ENCODE data around the gene ATG9B. TPM values are rescaled to one million over a fixed set of nuclear protein-coding genes. Genes with fewer than 3 reads are reported as not detected.

ATG9B gene
- total RNA-seq, 4 donors from 2014 or later = 0.15 to 0.31 TPM; not detected in 2

DNA sequence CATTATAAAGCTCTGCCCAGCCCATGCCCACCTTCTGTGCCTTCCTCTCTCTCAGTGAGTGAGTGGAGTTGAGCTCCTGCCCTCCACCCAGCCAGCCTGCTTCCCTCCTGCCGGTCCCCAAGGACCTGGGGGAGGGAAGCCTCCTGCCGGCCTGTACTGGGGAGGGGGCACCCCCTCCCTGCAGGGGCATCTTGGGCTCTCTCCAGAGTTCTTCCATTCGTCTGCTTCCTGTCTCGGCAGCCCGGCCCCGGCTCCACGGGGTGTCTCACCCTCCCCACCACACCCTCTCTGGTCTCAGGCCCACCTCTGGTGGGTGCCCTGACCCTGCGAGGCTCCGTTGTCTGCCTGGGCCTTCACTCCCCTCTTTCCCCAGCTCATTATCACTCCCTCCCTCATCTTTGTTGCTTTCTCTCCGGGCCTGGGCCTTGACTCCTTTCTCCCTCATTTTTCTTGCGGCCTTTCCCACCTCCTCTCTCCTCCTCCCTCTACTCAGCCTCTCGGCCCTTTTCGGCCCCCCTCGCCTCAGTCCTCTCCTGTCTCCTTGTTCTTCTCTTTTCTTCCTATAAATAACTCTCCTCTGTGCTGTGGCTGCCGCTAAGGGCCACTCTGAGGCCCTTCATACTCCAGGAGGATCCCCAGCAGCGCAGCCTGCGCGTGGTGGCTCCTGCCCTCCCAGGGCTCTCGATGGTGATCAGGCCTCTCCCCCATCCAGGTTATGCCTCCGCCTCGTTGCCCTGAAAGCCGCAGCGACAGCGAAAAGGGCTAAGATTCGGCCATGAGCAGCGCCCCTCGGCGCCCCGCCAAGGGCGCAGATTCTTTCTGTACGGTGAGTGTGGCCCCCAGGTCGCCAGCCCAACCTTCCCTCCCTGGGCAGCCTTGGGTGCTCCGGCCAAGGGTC lies 37.2 kb upstream of the ATG9B start:
- Histone ChIP-seq H3K27ac (peak overlapping the region; percentile 4 to 99 (median 90)), H3K27me3 (no peaks in the 10 kb centered on the region), H3K36me3 (peaks cover 0 to 35% of the 10 kb centered on the region in 2 donors), H3K4me1 (peaks cover 6 to 66% (median 40%) of the 10 kb centered on the region in 3 donors), H3K9me3 (no peaks in the 10 kb centered on the region), H3K4me3 (peak overlapping the region in 1 of 2 donors; percentile 89)
- no peak for ATAC-seq
- TF ChIP-seq, protein P1, sequence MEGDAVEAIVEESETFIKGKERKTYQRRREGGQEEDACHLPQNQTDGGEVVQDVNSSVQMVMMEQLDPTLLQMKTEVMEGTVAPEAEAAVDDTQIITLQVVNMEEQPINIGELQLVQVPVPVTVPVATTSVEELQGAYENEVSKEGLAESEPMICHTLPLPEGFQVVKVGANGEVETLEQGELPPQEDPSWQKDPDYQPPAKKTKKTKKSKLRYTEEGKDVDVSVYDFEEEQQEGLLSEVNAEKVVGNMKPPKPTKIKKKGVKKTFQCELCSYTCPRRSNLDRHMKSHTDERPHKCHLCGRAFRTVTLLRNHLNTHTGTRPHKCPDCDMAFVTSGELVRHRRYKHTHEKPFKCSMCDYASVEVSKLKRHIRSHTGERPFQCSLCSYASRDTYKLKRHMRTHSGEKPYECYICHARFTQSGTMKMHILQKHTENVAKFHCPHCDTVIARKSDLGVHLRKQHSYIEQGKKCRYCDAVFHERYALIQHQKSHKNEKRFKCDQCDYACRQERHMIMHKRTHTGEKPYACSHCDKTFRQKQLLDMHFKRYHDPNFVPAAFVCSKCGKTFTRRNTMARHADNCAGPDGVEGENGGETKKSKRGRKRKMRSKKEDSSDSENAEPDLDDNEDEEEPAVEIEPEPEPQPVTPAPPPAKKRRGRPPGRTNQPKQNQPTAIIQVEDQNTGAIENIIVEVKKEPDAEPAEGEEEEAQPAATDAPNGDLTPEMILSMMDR (IDR thresholded peaks at IDR 0.05) = no peak
- TF ChIP-seq EP300 (IDR thresholded peaks at IDR 0.05) (no peak), POLR2A (IDR thresholded peaks at IDR 0.05) (no peak), POLR2AphosphoS5 (IDR thresholded peaks at IDR 0.05) (no peak)
- WGBS, 2 donors (ENCODE audit: low coverage in 1 of 2) = 18 to 33% methylated on average over 10 to 11 of the region's 33 CpGs

DNA sequence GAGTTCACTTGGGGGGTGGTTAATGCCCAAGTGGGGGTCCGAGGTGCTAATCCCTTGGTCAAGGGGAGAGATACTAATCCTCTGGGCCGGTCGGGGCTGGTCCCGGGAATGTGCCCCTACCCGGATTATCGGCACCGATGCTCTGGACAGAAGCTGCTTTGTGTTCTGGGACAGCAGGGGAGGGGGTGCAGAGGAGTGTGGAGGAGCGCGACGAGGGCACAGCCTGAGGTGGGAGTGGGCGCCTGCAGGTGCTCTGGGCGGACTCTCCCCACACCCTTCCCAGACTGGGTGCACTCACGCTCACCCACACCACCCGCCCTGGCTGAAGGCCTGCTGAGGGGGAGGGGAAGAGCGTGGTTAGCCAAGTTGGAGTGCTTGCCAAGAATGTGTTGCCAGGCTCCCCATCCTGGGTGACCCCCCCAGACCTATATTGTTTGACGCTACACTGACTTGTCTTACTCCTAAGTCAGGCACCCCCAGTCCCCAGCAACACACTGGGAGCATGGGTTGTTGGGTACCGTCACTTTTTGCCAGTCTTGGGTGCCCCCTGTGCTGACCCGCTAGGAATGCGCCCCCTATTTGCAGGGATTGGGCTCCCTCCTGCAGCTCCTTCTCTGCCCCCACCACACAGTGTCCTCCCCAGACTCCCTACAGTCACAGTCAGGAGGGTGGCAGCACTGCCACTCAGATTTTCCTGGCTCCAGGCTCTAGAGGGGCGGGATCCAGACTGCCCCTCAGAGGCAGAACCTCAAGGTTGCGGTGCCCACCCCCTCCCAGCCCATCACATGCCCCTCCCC lies 36.3 kb upstream of the ATG9B start:
- TF ChIP-seq EP300 (IDR thresholded peaks at IDR 0.05) = no peak
- TF ChIP-seq POLR2A (IDR thresholded peaks at IDR 0.05) = no peak
- peak; percentile 21 for TF ChIP-seq POLR2AphosphoS5 (IDR thresholded peaks at IDR 0.05)
- TF ChIP-seq, protein P1 (IDR thresholded peaks at IDR 0.05) = no peak
- ATAC-seq = no peak

DNA sequence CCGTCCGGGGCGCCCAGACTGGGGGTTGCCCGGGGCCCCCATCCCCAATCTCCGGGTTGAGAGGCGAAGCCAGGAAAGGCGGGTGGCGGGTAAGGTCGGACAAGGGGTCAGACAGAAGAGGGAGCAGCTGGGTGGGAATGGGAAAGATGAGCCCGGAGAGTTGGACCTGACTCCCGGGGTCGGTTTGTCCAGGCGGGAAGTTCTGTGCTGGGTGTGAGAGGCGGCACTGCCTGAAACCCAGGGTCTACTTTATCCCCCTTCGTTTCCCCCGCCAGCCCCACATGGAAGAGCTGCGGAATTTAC lies 35.8 kb upstream of the ATG9B start:
- ATAC-seq = no peak
- WGBS, 2 donors (ENCODE audit: low coverage in 1 of 2) = 0 to 4% methylated on average over 5 to 6 of the region's 17 CpGs
- H3K27me3 ChIP-seq = no peaks in the 10 kb centered on the region
- H3K9me3 ChIP-seq = no peaks in the 10 kb centered on the region
- peaks cover 0 to 21% of the 10 kb centered on the region in 2 donors for H3K36me3 ChIP-seq
- H3K27ac ChIP-seq = peak overlapping the region; percentile 77 to 99 (median 90)
- peak overlapping the region; percentile 89 to 91 for H3K4me3 ChIP-seq
- TF ChIP-seq EP300 (IDR thresholded peaks at IDR 0.05) (no peak), POLR2A (IDR thresholded peaks at IDR 0.05) (no peak), POLR2AphosphoS5 (IDR thresholded peaks at IDR 0.05) (no peak)
- TF ChIP-seq, protein P1 (IDR thresholded peaks at IDR 0.05) = no peak
- peaks cover 6 to 66% (median 40%) of the 10 kb centered on the region in 3 donors for H3K4me1 ChIP-seq

More for the DNA sequence above, 36.3 kb upstream of the ATG9B start:
- H3K36me3 ChIP-seq = peaks cover 0 to 27% of the 10 kb centered on the region in 2 donors
- no peaks in the 10 kb centered on the region for H3K9me3 ChIP-seq
- peak overlapping the region in 3 of 4 donors; percentile 86 to 99 (median 95) for H3K27ac ChIP-seq
- H3K27me3 ChIP-seq = no peaks in the 10 kb centered on the region
- H3K4me1 ChIP-seq = peaks cover 6 to 66% (median 40%) of the 10 kb centered on the region in 3 donors
- 0 to 17% methylated on average over 1 to 2 of the region's 21 CpGs for WGBS, 2 donors (ENCODE audit: low coverage in 1 of 2)
- peak overlapping the region; percentile 89 to 91 for H3K4me3 ChIP-seq

DNA sequence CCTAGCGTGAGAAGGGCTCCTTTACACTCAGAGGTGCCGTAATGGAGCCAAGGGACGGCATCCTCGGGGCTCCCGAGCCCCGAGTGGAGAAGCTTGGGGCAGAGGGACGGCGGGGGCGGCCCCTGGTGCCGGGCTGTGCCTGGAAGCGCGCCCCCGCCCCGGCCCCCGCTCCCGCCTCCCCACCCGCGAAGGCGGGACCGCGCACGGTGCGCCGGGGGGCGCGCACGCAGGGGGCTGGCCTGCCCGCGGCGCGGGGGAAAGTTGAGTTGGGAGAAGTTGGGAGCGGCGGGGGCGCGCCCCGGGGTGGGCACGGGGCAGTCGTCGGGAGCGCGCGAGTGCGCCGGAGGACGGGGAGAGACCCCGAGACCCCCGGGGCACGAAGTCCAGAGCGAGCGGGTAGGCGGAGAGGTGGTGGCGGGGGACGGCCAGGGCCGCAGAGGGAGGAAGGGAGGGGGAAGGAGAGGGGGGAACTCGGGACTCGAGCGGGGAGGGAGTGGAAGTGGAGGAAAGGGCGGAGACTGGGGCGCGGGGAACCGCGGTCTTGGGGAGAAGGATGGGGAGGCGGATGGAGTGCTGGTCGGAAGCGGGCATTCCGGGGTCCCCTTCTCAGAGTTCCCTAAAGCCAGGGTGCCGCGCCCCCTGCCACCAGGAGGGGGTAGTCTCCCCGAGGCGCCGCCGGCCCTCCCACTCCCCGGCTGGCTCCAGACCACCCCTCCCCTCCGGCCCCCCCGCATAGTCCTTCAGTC lies 35.2 kb upstream of the ATG9B start, which contains the start of gene SLC4A2:
Gene SLC4A2 (plus strand): TSS at position 223 of the 746 bp plus-strand sequence. CDS start 2,399 bp downstream, outside the sequence.
- peak; percentile 46 for ATAC-seq
- peaks cover 0 to 18% of the 10 kb centered on the region in 2 donors for H3K36me3 ChIP-seq
- 0 to 2% methylated on average over 10 to 13 of the region's 75 CpGs for WGBS, 2 donors (ENCODE audit: low coverage in 1 of 2)
- no peaks in the 10 kb centered on the region for H3K27me3 ChIP-seq
- TF ChIP-seq, protein P1 (IDR thresholded peaks at IDR 0.05) = peak in 3 of 4 experiments; percentile 25 to 71 (median 32)
- TF ChIP-seq POLR2A (IDR thresholded peaks at IDR 0.05) = peak; percentile 36 to 38
- no peak for TF ChIP-seq POLR2AphosphoS5 (IDR thresholded peaks at IDR 0.05)
- TF ChIP-seq EP300 (IDR thresholded peaks at IDR 0.05) = no peak
- peaks cover 6 to 66% (median 40%) of the 10 kb centered on the region in 3 donors for H3K4me1 ChIP-seq
- peak within 1 kb of the TSS; percentile 77 to 99 (median 90) for H3K27ac ChIP-seq
- no peaks in the 10 kb centered on the region for H3K9me3 ChIP-seq
- H3K4me3 ChIP-seq = peak within 1 kb of the TSS; percentile 89 to 91

All from gastroesophageal sphincter (tissue), 4 donors.